Renal cortex interstitium (tissue), 11 donors: ENCODE results near the gene MOCS3. TPM values are rescaled to one million over a fixed set of nuclear protein-coding genes. Genes with fewer than 3 reads are reported as not detected.

Experiments
- DNase-seq, 11 donors: peaks; one replicate each; pipeline ENCODE4 v3.0.0-alpha.2; 2013; ENCODE audit warnings: low read depth in 9 of 11, low spot score in 4 of 11; ENCODE audit errors: extremely low read depth in 1 of 11
- polyA plus RNA-seq, 3 donors: library from polyadenylated mRNA; unstranded; fragments of 120-200 nt; gene quantifications; one replicate each; pipeline ENCODE4 v1.2.1, GENCODE V29; 2013; ENCODE audit not compliant: insufficient read length in 3 of 3

The MOCS3 gene
- polyA plus RNA-seq, 3 donors = 4.8 to 5.6 (median 5.4) TPM

DNA sequence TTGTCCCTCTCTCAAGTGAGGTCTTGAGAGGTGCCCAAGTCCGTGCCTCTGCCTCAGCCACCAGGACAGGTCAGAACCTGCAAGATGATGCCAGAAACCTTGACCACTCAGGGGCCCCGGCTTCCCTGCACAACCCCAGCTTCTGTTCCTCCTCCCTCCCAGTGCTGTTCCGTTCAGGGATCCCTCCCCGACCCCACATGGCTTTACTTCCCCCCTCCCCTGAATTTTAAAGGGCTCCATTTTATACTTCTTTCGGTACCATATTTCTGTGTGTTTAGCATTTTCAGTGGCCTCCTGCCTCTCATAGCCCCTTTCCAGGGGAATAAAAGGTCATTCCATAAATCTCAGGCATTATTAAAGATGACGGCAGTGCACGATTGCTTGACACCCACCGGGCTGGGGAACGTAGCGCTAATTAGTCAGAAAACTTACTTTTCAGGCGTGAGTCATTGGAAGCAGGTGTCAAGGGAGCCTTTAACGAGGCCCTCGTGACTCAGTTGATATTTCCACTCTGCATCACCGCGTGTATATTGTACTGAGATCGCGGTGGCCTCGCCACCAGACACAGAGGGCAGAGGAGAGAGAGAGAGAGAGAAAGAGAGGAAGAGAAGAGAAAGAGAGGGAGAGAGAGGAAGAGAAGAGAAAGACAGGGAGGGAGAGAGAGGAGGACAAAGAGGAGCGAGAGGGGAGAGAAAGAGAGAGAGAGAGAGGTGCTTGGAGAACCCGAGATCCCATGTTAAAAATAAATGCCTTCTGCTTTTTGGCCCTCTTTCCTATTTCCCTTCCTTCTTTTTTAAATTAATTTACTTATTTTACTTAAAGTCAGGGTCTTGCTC lies 43.0 kb downstream of the MOCS3 start:
- DNase-seq = no peak

DNA sequence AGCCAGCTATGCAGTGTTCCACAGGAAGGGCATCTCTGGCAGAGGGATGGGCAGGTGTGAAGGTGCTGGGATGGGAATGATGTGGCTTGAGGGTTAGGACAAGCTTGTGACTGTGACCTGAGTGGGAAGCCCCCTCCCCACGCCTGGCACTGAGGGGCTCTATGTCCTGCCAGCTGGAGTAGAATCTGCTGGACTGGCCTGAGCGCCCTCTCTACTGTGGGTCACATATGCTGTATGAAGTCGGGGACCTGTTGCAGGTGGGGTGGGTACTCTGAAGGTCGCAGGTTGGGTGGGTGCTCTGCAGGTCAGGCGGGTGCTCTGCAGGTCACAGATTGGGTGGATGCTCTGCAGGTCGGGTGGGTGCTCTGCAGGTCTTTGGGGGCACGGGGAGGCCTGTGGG lies 44.0 kb downstream of the MOCS3 start:
- no peak for DNase-seq

DNA sequence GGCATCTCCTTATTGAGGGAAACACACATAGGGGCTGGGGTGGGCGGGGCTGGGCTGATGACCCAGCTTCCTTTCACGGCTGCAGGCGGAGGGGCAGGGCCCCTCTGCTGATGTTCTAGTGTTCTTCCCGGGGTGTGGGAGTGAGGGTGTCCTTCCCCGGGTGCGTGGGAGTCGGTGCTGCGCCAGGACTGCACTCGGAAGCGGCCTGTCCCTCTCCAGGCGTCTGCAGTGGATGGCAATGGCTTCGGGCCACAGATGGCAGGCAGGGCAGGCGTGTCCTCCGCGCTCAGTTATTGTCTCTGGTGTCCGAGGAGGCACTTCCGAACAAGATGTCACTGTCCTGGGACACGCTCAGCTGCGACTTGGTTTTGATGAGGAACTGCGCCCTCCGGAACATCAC lies 45.1 kb downstream of the MOCS3 start:
- DNase-seq = peak in 3 of 11 donors; percentile 33 to 37 (median 34)

DNA sequence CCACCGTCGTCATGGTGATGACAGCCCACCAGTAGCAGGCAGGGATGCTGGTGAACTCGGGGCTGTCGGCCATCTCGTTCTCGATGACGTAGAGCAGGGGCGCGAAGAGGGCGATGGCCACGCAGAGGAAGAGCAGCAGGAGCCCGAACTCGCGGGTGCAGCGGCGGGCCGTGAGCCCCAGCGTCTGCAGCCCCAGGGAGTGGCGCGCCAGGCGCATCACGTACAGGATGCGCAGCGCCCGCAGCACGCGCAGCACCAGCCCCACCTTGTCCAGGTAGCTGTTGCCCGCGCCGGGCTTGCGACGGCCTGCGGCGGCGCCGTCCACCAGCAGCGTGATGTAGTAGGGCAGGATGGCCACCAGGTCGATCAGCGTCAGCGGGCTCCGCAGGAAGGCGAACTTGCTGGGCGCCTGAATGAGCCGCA lies 45.7 kb downstream of the MOCS3 start:
- DNase-seq = no peak

DNA sequence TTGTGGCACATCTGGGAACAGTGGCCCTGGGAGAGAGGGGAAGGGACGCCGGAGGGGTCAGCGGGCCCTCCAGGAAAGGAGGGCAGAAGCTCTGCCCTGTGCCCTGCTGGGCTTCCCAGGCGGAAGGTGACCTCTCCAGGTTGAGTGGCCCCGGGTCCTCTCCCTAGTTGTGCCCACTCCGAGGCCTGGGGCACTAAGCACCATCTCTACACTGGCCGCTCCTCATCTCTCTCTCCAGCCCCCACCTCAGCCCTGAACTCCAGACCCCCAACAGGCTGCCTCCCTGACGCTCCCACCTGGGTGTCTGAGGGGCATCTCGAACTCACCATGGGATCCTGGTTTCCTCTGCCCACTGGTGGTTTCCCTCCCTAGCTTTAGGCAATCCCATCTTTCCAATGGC lies 46.2 kb downstream of the MOCS3 start:
- no peak for DNase-seq

DNA sequence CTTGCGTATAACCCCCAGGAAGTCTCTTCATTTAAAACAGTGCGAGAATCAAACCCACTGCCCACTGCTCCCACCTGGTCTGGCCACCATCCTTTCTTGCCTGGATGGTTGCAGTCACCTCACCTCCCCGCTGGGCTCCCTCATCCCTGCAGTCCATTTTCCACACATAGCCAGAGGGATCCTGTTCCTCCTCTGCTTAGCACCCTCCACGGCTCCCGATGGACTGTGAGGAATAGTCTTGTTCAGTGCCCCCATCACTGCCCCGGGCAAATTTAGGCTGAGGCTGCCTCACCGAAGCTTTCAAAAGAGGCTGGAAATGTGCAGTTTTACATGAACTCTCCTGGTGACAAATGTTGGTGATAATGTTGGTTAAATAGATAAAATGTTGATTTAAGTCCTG lies 46.6 kb downstream of the MOCS3 start:
- DNase-seq = no peak

DNA sequence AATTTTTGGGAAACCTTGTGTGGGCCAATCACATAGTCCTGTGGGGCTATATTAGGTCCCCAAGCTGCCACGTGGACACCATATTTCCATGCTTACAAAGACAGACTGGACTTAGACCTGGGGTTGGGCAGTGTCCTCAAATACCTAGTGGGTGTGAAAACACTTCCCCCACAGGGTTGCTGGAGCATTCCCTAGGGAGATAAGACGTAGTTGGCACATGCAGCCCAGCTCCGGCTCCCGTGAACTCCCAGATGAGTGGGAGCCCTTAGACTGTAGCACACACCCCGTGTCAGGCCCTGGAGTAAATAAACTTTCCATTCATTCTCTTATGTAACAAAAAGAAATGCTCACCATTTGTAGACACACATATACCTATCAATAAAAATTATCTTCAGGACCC lies 50.1 kb downstream of the MOCS3 start:
- no peak for DNase-seq

DNA sequence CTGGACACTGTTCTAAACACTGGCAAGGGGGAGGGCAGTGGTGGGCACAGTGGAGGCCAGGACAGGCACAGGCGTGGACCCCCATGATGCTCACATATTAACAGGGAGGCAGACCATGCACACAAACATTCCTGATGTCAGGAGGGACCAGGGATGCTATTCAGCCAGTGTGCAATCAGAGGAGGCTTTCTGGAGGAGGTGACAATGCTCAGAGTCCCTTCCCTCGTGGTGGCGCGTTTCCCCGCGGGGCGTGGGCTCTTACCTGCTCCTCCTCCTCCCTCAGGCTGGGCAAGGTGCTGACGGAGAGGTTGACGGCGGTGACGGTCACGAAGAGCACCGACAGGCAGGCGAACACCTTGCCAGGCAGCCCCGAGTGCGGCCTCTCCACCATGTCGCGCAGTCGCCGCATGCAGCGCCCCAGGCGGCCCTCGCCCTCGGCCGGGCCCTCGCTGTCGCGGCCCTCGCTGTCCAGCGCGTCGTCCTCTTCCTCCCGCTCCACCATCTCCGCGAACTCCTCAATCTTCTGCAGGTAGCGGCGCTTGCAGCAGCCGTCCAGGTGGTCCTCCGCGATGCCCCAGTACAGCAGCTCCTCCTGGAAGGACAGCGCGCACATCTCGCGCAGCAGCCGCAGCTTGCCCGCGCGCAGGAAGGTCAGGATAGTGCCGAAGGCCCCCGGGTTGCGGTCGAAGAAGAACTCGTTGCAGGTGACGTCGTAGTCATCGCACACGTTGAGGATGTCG lies 50.9 kb downstream of the MOCS3 start:
- no peak for DNase-seq

DNA sequence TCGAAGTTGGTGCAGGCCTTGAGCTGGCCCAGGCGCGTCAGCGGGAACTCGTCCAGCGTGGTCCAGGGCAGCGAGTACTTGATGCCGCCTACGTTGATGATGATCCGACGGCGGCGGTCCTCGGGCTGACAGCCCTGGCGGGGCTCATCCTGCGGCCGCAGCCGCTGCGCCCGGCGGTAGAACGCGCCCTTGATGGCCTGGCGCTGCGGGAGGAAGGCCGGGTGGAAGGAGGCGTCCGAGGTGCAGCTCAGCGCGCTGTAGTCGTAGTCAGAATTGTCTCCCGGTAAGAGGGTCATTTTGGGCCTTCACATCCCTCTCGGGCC lies 51.4 kb downstream of the MOCS3 start:
- DNase-seq = no peak

DNA sequence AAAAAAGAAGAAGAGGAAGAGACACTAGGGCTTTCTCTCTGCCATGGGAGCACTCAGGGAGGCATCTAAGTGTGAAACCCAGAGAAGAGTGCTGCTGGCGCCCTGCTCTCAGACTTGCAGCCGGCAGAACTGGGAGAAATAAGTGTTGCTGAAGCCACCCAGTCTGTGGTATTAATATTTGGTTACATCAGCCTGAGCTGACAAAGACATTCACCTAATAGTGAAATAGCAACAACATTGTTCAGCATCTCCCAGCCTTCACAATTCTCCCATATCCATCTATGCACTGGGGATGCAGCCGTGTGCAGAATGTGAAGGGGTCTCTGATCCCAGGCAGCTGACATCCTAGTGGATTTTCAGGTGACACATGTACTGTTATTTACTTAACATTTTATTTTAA lies 52.3 kb downstream of the MOCS3 start:
- DNase-seq = no peak

DNA sequence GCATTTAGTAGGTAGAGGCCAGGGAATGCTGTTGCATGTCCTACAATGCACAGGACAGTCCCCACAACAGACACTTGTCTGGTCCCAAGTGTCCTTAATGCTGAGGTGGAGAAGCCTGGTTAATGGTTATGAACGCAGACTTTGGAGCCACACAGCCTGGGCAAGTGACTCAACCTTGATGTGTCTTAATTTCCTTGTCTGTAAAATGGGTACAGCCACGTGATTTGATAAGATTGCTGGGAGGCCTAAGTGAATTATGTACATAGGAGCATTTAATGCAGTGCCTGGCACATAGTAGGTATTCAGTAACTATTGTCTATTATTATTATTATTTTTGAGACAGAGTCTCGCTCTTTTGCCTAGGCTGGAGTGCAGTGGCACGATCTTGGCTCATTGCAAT lies 52.9 kb downstream of the MOCS3 start:
- no peak for DNase-seq

DNA sequence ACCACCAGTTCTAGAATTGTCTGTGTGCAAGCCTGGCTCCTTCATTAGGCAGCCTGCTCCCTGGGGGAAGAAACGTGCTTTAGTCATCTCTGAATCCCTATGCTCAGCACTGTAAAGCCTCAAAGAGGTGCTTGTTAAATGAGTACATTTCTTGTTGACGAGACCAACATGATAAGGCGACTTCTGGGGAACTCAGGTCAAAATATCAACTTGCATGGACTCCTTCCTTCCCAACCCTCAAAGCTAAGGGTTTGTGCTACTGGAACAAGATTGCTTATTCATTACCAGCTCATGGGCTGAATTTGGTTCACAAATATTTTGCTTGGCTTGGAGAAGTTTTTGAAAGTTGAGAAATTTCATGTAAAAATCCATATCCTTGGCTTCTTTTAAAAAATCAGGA lies 53.7 kb downstream of the MOCS3 start:
- no peak for DNase-seq

Other genes with a start within 250 kb of the MOCS3 start
- gene PARD6B, start 227.2 kb upstream of the MOCS3 start, polyA plus RNA-seq = 10 to 100 TPM; 18.5 to 25.7 (median 20.5) TPM
- 1 to 10 TPM; 4.6 to 5.9 (median 5.5) TPM for gene BCAS4, start 163.8 kb upstream of the MOCS3 start, polyA plus RNA-seq
- gene ADNP, start 27.4 kb upstream of the MOCS3 start, polyA plus RNA-seq = 100 to 1,000 TPM; 114 to 155 (median 130) TPM
- 10 to 100 TPM; 59.0 to 70.1 (median 62.2) TPM for gene DPM1, start 286 bp upstream of the MOCS3 start, polyA plus RNA-seq
- 1 to 10 TPM; 4.5 to 7.9 (median 5.7) TPM for gene KCNG1, start 64.3 kb downstream of the MOCS3 start, polyA plus RNA-seq